AG09309 (cell line): Measurements from ENCODE around the gene KIT.

ENCODE experiments used
- DNase-seq: peaks from one replicate; pipeline ENCODE4 v3.0.0-alpha.2; 2010; ENCODE audit warnings: low read depth
- H3K4me3 ChIP-seq: 2 replicates; pipeline ENCODE4 v1.5.1; 2011; ENCODE audit warnings: mild to moderate bottlenecking, low read depth, low read length, moderate library complexity; ENCODE audit not compliant: control insufficient read depth
- TF ChIP-seq, protein P1 (sequence below): IDR thresholded peaks from 2 replicates; pipeline ENCODE4 v1.5.1; 2011; ENCODE audit warnings: mild to moderate bottlenecking, low read depth, low read length, inconsistent platforms; ENCODE audit not compliant: insufficient read depth, control insufficient read depth; ENCODE audit errors: missing control alignments

Gene KIT

GRCh38 chr4:54677853-54678650 is 20.3 kb downstream of the KIT start:
- no peak for DNase-seq
- no peak overlapping the region for H3K4me3 ChIP-seq
- TF ChIP-seq, protein P1, sequence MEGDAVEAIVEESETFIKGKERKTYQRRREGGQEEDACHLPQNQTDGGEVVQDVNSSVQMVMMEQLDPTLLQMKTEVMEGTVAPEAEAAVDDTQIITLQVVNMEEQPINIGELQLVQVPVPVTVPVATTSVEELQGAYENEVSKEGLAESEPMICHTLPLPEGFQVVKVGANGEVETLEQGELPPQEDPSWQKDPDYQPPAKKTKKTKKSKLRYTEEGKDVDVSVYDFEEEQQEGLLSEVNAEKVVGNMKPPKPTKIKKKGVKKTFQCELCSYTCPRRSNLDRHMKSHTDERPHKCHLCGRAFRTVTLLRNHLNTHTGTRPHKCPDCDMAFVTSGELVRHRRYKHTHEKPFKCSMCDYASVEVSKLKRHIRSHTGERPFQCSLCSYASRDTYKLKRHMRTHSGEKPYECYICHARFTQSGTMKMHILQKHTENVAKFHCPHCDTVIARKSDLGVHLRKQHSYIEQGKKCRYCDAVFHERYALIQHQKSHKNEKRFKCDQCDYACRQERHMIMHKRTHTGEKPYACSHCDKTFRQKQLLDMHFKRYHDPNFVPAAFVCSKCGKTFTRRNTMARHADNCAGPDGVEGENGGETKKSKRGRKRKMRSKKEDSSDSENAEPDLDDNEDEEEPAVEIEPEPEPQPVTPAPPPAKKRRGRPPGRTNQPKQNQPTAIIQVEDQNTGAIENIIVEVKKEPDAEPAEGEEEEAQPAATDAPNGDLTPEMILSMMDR = no peak

DNA sequence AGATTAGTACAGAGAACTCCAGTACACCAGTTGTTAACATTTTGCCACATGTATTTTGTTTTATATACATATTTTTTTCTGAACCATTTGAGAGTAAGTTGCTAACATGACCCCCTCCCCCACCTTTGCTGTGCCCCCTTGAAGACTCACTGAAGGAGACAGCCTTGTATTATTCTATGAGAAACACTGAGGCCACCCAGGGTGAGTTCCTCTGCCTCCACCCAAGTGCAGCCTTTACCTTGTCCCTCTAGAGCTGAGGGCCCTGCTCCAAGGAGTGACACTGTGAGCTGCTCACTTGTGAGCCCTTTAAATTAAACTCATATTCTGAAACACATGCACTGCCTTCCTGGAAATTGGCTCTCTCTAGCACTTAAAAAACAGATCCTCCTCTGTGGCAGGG is 21.1 kb downstream of the KIT start:
- TF ChIP-seq, protein P1 = no peak
- H3K4me3 ChIP-seq = no peak overlapping the region
- no peak for DNase-seq

- TF ChIP-seq, protein P1 = no peak
- DNase-seq = no peak
- H3K4me3 ChIP-seq = no peak overlapping the region
Observed at GRCh38 chr4:54679813-54680212, 22.1 kb downstream of the KIT start.

DNA sequence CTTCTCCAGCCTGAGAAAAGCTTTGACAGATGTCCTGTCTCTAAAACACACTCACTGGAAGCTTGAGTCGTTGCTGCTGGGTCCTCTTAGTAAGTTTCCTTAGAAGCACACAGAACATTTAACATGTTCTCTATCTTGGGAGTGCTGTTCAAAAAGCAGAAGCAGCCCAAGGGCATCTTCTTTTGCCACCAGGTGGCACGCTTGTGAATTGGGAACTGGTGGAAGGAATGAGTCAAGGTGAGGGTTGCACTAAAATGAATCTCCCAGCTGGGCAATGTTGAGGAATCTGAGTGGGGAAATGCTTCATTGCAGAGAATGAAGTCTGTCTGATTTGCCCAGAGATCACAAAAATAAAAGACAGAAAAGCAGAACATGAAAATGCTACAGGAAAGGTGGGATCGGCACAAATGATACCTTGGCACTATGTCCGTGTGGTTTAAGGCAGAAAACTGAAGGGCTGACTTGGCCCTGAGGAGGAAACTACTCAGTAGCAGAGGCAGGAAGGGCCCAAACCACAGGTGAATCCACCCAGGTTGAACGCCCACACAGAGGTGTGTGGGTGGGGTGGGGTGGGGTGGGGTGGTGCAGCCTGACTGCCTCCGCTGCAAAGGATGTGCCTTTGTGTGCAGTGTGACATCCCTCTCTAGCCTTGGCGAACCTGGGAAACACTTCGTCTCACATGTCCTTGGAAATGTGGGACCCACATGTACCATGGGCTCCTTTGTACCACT is 26.0 kb downstream of the KIT start:
- DNase-seq = no peak
- TF ChIP-seq, protein P1 = peak; percentile 59

GRCh38 chr4:54685810-54686209 is 28.1 kb downstream of the KIT start:
- TF ChIP-seq, protein P1 = no peak
- no peak overlapping the region for H3K4me3 ChIP-seq
- DNase-seq = no peak

More for the DNA sequence above, 26.0 kb downstream of the KIT start:
- no peak overlapping the region for H3K4me3 ChIP-seq

- no peak overlapping the region for H3K4me3 ChIP-seq
- TF ChIP-seq, protein P1 = no peak
- DNase-seq = peak; percentile 7
Observed at GRCh38 chr4:54687887-54688841, 30.4 kb downstream of the KIT start.
